DMS53 (cell line): Measurements from ENCODE around the gene APBB2.

ENCODE experiments used
- DNase-seq: peaks from one replicate; lab custom pipeline; 2025; lab: John Stamatoyannopoulos, UW

Gene APBB2

DNA sequence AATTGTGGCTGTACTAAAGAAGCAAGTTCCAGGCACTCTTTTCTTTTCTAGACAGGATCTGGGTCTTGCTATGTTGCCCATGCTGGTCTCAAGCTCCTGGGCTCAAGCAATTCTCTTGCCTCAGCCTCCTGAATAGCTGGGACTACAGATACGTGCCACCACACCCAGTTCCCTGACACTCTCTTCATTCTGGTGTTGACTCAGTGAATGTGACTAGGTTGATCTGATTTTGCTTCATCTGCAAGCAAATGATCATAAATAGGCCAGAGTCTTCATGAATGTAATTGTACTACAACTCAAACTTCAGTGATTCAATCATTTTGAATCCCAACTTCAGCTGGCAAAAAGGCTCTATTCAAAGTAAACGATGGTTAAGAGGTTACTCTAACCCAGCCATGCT is 78.5 kb downstream of the APBB2 start:
- DNase-seq: no peak

DNA sequence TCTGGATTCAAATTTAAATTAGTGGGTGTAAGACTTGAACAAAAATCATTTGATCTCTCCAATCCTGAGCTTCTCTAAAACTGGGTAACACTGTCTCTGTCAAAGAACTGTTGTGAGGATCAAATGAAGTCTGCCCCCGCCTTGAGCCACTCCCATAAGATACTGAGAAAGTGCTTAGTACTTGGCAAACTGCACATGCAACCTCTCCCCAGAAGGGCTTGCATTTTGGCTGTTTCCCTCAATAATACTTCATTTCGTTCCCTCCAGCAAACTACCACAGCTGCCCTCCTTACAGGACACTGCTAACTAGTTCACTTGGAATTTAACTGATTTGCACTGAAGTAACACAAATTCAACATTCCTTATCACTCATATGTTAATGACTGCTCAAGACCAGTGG is 79.8 kb downstream of the APBB2 start:
- DNase-seq: no peak

DNA sequence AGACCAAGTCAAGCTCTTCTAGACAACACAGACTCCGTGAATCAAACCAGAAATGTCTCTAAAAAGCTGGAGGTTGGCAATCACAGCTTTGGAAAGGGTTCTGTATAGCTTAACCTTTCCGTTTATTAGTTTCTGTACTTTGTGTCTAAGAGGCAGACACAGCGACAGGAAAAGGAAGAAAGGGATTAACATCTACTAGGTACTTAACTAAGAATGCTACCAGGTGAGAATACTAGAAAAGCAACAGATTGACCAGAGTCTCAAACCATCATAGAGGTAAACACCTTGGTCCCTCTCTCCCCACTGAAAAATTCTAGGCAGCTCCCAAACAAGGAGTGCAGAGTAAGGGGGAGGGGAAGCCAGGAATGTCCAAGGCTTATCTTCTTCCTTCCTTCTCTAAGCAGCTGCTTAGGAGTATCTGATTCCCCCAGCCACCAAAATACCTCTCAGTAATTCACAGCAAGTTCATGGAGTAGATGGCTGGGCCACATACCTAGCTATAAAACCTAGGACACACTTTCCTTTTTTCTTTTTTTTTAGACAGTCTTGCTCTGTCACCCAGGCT is 80.8 kb downstream of the APBB2 start:
- DNase-seq: peak; percentile 49

DNA sequence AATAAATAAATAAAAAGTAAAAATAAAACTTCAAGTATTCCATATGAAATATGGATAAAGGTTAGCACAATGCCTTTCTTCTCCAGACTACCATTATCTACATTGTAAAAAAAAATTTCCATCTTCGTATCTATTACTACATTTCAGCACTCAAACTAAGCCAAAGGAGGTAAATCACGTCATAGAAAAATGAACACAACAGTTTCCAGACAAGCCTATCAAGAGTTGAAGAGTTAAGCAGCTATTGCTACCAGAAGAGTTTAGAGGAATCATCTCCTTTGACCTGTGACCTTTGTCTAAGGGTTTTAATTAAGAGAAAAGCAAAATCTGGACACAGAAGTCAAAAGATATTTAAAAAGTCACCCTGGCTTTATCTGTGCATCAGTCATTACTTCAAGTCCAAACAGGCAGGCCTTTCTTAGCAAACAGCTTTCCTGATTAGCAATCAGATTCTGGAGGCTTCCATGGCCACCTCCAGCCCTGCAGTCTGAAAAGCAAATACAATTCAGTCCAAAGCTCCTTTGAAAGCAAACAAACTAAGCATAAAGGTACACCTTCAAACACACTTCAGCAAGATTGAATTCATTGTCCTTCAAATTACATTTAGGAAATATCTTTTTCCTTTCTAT is 82.2 kb downstream of the APBB2 start:
- peak; percentile 65 for DNase-seq

DNA sequence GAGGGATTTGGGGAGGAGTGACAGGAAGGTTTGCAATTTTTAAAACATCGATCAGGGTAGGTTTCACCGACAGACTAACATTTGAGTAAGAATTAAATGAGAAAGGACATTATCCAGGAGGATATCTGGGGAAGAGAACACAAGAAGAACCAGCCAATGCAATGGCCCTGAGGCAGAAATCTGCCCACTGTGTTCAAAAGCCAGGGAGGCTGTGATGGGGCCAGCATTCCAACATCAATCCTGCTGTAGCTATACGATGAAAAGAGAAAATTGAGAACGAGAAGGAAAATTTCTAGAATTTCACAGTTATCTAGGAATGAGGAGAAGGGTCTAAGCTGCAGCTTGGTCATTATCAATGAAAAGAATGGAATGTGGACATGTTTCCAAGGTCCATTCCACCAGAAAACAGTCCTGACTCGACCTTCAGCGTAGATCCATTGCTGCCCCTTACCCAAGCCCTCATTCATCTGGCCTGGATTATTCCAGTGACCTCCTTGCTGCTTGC is 84.4 kb downstream of the APBB2 start:
- no peak for DNase-seq

DNA sequence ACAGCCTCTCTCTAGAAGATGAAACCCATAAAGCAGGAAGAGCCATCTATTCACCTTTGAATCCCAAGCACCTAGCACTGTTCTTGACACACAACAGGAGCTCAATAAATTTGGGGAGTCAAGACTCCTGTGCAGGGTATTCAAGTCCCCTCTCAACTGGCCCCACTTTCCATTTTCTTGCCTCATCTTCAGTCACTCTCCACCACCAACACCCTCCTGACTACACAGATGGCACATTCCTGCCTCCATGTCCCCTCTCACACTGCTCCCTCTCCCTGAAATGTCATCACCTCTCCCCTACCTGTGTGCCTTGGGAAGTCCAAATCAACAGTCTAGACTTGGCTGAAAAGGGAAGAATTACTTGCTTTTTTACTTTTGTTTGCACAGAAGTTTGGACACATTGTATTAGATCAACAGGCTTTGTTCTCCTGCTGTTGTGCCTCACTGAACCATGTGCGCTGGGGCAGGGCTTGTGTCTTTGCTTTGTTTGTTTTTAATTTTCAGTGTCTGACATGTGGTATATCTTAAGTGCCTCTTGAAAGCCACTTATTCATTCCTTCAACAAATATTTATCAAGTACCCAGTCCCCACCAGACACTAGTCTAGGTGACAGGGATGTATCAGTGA is 85.1 kb downstream of the APBB2 start:
- peak; percentile 96 for DNase-seq

DNA sequence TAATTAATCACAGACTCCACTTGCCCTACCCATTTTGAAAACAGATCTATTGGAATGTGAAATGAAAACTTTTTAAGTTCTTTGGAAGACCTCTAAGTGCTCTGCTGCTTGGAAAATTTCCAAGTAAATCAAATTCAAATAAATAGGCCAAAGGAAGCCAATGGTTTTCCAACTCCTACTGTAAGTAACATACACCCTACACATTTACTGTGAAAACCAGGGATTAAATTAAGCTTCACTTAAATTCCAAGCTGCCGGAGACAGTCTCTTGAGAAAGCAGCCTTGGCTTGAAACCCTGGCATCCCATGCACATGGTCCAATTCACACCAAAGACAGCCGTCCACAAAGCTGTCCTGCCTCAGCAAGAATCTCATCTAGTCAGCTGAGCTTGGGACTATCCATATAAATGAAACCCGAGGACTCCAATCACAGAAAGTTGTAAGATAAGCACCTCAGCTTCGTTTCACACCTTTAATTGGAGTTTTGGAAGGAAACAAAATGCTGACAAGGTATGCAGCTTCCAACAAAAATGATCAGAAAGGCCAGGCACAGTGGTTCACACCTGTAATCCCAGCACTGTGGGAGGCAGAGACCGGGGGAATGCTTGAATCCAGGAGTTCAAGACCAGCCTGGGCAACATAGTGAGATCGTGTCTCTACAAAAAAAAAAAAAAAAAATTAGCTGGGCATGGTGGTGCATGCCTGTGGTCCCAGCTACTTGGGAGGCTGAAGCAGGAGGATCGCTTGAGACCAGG is 88.6 kb downstream of the APBB2 start:
- no peak for DNase-seq

DNA sequence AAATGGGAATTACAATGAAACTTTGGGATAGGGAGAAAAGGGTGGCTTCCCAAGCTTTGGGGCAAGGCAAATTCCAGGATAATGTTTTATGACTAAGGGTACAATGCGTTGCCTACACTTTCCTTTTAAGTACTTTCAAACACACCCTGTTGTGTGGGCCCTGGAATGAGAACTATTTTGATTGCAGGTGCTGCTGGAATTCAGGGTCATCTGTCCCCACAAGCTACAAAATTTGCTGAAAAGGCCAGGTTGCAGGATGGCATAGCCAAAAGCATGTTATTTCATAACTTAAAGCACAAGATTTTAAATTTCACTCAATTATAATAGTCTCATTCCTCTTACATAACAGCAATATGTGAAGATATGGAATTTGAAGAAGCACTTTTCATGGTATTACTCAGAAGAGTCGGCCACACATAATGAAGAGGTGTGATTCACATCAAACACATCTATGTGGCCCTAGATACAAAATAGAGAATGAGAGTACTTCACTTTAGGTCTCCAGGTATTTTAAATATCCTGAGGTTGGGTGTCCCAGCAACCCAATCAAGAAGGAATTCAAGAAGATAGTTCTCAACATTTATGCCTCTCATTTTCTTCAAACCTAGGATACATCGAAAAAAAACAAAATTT is 89.3 kb downstream of the APBB2 start:
- DNase-seq: no peak

DNA sequence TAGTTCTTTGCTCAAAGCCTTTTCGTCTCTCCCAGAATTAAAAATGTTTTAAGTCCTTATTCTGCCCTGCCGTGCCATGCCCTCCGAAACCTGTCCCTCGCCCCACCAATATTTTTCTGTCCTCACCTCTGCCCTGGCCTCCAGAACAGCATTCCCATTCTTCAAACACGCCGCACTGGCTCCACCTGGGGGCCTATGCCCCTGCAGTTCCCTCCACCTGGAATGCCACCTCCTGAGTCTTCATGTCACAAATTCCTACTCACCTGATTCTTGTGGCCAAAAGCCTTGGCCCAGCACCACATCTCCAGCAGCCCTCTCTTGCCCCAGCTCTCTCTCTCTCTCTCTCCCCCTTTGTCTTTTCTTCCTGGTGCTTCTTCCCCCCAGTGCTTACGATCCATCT is 91.6 kb downstream of the APBB2 start:
- DNase-seq: no peak

DNA sequence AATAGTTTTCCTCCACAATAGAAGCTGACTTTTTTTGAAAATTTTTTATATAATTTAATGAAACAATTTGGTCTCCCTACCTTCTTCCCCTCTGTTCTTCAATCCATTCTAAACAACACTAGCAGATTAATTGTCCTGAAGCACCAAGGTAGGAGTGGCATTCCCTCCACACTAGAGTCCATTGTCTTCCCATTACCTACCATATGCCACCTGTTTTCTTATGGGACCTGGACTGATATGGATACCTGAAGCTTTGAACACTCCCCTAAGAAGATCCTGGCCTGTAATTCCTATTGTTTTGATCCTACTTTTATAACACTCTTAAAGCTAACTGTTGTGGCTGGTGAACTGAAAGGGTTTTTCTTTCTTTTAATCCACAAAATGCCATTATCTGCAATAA is 92.0 kb downstream of the APBB2 start:
- no peak for DNase-seq

DNA sequence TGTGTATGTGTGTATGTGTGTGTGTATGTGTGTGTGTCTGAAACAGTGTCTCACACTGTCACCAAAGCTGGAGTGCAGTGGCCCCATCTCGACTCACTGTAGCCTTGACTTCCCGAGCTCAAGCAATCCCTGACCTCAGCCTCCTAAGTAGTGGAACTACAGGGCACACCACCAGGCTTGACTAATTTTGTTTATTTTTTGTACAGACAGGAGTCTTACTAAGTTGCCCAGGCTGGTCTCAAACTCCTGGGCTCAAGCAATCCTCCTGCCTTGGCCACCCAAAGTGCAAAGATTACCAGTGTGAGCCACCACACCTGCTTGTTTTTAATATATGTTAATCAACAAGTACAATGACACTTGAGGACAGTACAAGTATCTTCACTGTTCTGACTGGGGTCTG is 92.4 kb downstream of the APBB2 start:
- no peak for DNase-seq

DNA sequence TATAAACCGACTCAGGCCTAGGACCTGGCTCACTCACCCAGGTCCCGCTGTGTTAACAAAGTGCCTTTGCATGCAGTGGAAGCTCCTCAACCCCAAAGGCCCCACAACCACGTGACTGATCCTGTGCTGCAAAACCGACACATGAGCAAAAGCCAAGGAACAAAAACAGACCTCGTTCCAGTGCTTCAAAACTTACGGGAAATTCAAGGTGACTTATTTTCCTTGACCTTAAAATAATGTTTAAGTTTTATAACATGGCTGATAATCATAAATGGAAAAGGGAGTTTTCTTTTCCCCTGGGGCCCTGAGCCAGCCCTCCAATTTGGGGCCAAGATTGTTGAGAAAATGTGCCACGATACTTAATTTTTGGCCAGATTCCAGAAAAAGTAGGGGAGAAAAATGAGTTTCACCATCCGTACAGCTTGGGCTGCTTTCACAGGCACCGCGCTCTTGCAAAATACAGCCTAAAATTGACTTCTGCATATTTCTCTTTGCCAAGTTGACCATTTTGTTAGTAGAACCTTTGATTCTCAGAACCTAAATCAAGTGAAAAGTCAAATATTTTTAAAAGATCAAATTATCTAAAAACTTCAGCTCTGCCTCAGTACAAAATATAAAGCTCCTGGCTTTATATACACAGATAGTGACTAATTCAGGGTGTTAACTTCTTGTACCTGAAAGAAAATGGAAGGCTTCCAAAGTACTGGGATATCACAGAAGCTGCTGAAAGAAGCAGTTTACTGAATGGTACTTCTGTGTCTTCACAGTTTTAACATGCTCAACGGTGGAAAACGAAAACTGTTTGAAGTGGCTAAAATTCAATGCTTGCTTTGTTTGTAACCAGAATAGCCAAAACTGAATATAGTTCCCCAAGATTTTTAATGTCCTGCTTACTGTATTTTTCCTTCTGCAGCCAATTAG is 93.8 kb downstream of the APBB2 start:
- no peak for DNase-seq

DNA sequence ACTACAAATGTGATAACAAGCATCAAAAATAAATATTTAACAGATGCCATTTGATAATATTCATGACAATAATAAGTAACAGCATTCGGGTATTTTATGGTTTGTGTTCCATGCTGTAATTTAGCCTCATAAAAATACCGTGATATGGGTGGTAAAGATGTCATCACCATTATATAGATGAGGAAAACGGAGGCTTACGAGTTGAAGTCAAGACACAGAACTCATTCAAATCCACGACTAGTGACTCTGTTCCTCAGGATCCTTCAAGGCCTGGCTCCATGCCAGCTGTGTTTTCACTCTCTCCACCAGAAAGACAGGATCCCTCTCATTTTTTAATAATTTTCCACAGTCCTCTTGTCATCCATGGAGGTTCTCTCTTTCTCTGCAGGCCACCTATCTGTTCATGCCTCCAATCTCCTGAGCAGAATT is 94.5 kb downstream of the APBB2 start:
- no peak for DNase-seq

DNA sequence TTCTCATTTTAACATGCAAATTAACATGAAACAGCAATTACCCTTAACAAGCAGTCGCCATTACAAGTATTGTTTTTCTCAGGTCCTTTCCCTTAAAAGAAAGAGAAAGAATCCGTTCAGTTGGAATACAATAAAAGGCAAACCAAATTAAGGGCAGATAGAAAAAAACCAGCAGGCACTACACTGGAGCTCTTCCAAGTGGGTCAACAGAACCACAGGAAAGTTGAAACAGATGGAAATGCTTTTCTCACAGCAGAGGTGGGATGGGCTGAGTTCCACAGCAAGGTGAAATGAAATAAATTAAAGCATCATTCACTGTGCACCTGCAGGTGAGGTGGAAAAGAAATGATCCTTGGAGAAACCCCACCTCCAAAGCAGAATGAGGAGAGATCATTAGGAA is 102.6 kb downstream of the APBB2 start:
- no peak for DNase-seq

DNA sequence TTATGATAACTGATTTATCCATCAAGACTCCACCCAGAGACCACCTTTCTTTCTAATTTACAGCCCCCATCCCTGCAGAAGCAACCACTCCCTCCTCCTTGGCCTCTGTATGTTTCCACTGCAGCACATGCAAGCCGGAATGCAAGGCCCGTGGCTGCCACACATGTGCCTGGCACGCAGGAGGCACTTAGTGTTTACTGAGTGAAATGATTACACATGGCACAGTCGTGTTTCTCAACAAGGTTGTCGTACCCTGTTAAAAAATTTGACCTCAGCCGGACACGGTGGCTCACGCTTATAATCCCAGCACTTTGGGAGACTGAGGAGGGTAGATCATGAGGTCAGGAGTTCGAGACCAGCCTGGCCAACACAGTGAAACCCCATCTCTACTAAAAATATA is 104.3 kb downstream of the APBB2 start:
- DNase-seq: no peak

DNA sequence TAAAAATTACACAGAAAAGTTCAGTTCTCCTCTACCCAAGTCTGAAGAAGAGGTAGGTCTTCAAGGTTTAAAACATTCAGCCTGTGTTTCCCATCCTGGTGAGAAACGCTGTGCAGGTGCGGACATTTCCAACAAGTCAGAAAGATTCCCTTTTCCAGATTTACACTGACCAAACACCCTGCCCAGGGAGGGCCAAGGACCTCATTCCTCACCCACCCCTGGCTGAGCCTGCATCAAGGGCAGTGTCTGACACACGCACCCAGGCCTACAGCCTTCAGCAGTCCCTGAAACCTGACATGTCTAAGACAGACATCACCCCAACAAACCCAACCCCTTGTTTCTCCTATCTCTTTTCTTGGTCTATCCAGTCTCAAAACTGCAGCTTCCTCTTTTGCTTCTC is 105.9 kb downstream of the APBB2 start:
- no peak for DNase-seq

DNA sequence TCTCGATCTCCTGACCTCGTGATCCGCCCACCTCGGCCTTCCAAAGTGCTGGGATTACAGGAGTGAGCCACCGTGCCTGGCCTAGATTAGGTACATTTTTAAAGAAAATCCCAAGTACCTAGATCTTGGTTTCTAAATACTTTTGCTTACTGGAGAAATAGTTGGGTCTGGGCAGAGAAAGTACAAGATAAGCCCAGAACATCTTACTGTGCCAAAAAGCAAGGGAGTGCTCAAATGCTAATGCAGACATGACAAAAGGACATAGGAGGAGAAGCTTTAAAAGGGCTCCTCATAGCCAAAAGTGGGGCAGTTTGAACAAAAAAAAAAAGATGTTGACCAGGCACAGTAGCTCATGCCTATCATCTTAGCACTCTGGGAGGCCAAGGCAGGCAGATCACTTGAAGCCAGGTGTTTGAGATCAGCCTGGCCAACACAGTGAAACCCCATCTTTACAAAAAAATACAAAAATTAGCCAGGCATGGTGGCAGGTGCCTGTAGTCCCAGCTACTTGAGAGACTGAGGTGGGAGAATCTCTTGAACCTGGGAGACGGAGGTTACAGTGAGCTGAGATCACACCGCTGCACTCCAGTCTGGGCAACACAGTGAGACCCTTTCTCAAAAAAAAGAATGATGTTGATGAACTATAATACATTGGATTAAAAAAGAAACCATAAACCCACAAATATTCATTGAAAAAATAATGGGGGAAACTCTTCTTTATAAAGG is 107.5 kb downstream of the APBB2 start:
- no peak for DNase-seq

DNA sequence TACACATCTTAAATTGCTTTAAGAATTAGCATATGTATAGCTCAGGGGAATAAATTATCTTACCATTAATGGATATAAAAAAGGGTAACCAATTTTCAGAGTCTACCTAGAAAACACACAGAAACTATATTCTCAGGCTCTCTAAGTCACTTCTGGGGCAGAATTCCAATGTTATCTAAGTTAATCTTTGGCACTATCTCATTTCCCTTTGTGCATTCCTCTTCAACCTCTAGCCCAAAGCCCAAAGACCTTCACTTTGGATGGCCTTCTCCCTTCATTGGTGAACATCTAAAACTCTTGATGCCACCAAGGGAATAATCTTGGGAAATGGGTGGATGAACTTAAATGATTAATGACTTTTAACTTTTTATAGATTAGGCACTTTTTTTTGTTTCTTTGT is 108.3 kb downstream of the APBB2 start:
- no peak for DNase-seq

DNA sequence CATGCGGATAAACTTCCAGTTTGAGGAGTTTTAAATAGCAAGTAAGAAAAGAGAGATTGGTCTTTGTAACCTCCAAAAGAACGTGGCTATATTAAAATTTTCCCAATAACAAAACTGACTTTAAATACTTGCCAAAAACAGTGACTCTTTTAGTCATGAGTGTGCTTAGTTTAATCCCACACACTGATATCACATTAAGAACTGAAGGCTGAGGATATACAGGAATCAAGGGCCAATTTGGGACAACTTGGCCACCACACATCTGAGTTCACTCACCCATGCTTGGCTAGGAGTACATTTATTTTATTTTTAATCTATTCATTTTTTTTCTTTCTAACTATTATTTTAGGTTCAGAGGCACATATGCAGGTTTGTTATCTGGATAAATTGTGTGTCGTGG is 110.2 kb downstream of the APBB2 start:
- no peak for DNase-seq

DNA sequence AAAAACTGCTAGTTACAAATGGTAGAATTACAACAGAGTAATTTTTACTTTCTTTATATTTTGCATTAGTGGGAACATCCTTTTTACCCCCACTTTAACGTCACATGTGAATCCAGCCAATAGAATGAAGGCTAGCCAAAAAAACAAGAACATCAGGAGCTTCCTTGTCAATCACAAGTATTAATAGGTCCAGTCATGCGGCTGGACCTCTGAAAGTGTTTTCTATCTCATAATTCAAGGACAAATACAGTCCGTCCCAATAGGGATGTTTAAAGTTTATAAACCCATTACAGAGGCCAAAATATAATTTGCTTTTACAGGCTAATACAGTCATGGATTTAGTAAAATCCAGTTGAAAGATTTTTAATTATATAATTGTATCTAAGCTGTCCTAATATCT is 110.7 kb downstream of the APBB2 start:
- no peak for DNase-seq
